Right lobe of liver (tissue), 4 donors: ENCODE measurements around the gene RSAD2.

Experiments used
- POLR2A ChIP-seq: fragments of 450-650 bp; IDR thresholded peaks from one replicate; pipeline ENCODE4 v1.6.1; 2017; ENCODE audit warnings: antibody characterized with exemption, mild to moderate bottlenecking
- TF ChIP-seq, protein P1 (sequence below), 4 donors: fragments of 200-600 bp in 3 of 4; fragments of 450-650 bp in 1 of 4; IDR thresholded peaks; one replicate each; pipeline versions ENCODE4 v1.5.1 to v1.8.0; 2016 to 2022; ENCODE audit warnings: antibody characterized with exemption in 4 of 4, mild to moderate bottlenecking in 2 of 4
- donor health status: DM: no; HTN: no; CAD: no.
- donor health status: DM: no; HTN: no; CAD: no.
- donor health status: DM: no; HTN: yes; CAD: no.

DNA sequence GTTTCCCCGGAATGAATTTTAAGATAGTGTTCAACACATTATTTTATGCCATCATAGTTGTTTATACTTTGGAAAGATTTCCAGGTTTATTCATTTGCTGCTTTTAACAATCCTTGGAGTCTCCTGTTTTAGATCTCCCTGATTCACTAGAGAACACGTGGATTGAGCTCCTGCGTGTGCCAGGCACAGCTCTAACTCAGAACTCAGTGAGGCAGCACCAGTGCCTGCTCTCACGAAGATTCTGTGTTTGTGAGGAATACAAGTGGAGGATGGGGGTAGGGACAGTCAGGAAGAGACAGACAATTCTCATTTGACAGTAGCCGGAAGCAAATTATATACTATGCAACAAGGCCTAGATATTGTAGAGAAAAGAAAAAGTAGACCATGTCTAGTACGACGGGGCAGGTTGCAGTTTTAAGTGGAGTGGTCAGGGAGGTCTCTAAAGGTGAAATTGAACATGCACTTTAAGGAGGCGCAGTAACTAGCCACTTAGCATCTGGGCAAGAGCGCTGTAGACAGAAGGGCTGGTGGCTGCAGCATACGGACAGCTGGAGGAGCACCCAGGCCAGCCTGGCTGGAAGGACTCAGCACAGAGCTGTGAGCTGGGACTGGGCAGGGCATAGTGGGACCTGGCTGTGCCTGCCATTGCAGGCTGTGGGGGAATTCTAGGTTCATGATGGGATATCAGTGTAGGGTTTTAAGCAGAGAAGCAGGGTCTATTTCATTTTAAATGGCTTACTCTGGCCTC, 63.9 kb downstream of the RSAD2 start:
- TF ChIP-seq, protein P1, sequence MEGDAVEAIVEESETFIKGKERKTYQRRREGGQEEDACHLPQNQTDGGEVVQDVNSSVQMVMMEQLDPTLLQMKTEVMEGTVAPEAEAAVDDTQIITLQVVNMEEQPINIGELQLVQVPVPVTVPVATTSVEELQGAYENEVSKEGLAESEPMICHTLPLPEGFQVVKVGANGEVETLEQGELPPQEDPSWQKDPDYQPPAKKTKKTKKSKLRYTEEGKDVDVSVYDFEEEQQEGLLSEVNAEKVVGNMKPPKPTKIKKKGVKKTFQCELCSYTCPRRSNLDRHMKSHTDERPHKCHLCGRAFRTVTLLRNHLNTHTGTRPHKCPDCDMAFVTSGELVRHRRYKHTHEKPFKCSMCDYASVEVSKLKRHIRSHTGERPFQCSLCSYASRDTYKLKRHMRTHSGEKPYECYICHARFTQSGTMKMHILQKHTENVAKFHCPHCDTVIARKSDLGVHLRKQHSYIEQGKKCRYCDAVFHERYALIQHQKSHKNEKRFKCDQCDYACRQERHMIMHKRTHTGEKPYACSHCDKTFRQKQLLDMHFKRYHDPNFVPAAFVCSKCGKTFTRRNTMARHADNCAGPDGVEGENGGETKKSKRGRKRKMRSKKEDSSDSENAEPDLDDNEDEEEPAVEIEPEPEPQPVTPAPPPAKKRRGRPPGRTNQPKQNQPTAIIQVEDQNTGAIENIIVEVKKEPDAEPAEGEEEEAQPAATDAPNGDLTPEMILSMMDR (IDR thresholded peaks at IDR 0.05) = no peak
- no peak for TF ChIP-seq POLR2A
